HG02884 (cell line): ENCODE measurements around the gene IL3.

Experiments used
- ATAC-seq: cut with Tn5 transposase; IDR thresholded peaks from one replicate; pipeline ENCODE4 v1.9.1; 2021; ENCODE audit warnings: mild to moderate bottlenecking, moderate library complexity; ENCODE audit not compliant: unreplicated experiment

IL3 gene

GRCh38 chr5:132110930-132111329 lies 50.5 kb downstream of the IL3 start:
- ATAC-seq = no peak

DNA sequence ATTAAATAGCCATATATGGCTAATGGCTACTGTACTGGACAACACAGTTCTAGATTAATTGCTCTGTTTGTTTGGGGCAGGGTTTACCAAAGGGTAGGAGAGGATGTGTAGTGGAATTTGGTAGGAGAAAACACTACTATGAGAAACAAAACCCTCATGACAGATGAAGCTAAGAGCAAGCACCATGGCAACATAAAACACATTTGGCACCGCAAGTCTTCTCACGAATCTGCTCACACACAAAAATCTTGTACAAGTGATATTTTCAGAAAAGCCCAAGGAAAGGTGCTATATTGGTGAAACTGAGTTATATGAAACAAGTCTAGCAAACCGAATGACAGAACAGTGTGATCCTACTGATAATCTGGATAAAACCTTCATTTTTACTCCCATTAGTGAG lies 51.7 kb downstream of the IL3 start:
- no peak for ATAC-seq
